ENCODE measurements around the gene FAM187B.
"Not testable (repeated sequence)": the region's sequence is repeated elsewhere in the genome, so short reads cannot be mapped to it uniquely, and the experiment has no call there.

The FAM187B gene

GRCh38 chr19:35213663-35214632 is 14.6 kb downstream of the FAM187B start:
- DNase-seq (ENCODE audit: low read depth in 3 of 3) = peak; percentile 29 to 67 (median 41)

- DNase-seq (ENCODE audit: low read depth in 3 of 3) = no peak
These were observed 16.3 kb downstream of the FAM187B start for GRCh38 chr19:35212241-35212640.

GRCh38 chr19:35211545-35212230 is 16.9 kb downstream of the FAM187B start:
- peak in 1 of 3 experiments; percentile 52 for DNase-seq (ENCODE audit: low read depth in 3 of 3)

- DNase-seq (ENCODE audit: low read depth in 3 of 3) = no peak
These were observed 18.9 kb downstream of the FAM187B start for GRCh38 chr19:35209646-35210045.

GRCh38 chr19:35208121-35208520 is 20.4 kb downstream of the FAM187B start:
- DNase-seq (ENCODE audit: low read depth in 3 of 3) = no peak

- no peak for DNase-seq (ENCODE audit: low read depth in 3 of 3)
These were observed 21.1 kb downstream of the FAM187B start for GRCh38 chr19:35207391-35207871.

- no peak for DNase-seq (ENCODE audit: low read depth in 3 of 3)
These were observed 21.7 kb downstream of the FAM187B start for GRCh38 chr19:35206855-35207254.

- DNase-seq (ENCODE audit: low read depth in 3 of 3) = peak in 1 of 3 experiments; percentile 46
These were observed 22.2 kb downstream of the FAM187B start for GRCh38 chr19:35206379-35206778.

- DNase-seq (ENCODE audit: low read depth in 3 of 3) = no peak
These were observed 22.7 kb downstream of the FAM187B start for GRCh38 chr19:35205733-35206323.

- no peak for DNase-seq (ENCODE audit: low read depth in 3 of 3)
These were observed 23.5 kb downstream of the FAM187B start for GRCh38 chr19:35204799-35205732.

- DNase-seq (ENCODE audit: low read depth in 3 of 3) = no peak
These were observed 25.5 kb downstream of the FAM187B start for GRCh38 chr19:35202722-35203688.

- no peak for DNase-seq (ENCODE audit: low read depth in 3 of 3)
These were observed 29.1 kb downstream of the FAM187B start for GRCh38 chr19:35199481-35199880.

GRCh38 chr19:35196861-35197260 is 31.7 kb downstream of the FAM187B start:
- DNase-seq (ENCODE audit: low read depth in 3 of 3) = not testable (repeated sequence)

GRCh38 chr19:35195830-35196229 is 32.7 kb downstream of the FAM187B start:
- no peak for DNase-seq (ENCODE audit: low read depth in 3 of 3)

GRCh38 chr19:35194012-35194984 is 34.2 kb downstream of the FAM187B start:
- no peak for DNase-seq (ENCODE audit: low read depth in 3 of 3)

GRCh38 chr19:35184884-35185283 is 43.7 kb downstream of the FAM187B start:
- no peak for DNase-seq (ENCODE audit: low read depth in 3 of 3)

- DNase-seq (ENCODE audit: low read depth in 3 of 3) = no peak
These were observed 44.3 kb downstream of the FAM187B start for GRCh38 chr19:35184267-35184666.

GRCh38 chr19:35181387-35181786 is 47.2 kb downstream of the FAM187B start:
- DNase-seq (ENCODE audit: low read depth in 3 of 3) = no peak

GRCh38 chr19:35179830-35180229 is 48.7 kb downstream of the FAM187B start:
- DNase-seq (ENCODE audit: low read depth in 3 of 3) = no peak

All from stimulated activated CD4-positive, alpha-beta T cell treated with anti-CD3 and anti-CD28 coated beads, TNF-alpha, amount 100 ng/mL, for 4 hours (primary cell).